NCI-H524 treated with DMSO at 0.1 percent for 48 hours (cell line): ENCODE data around the gene SPACA6.

ENCODE experiments used
- DNase-seq: peaks from one replicate; lab custom pipeline; 2025; lab: John Stamatoyannopoulos, UW

Gene SPACA6

GRCh38 chr19:51706296-51706695 is 13.2 kb downstream of the SPACA6 start:
- no peak for DNase-seq

- no peak for DNase-seq
Observed at GRCh38 chr19:51706885-51707284, 13.8 kb downstream of the SPACA6 start.

- no peak for DNase-seq
Observed at GRCh38 chr19:51708811-51709210, 15.7 kb downstream of the SPACA6 start.

GRCh38 chr19:51709575-51709974 is 16.4 kb downstream of the SPACA6 start:
- DNase-seq = no peak

- no peak for DNase-seq
Observed at GRCh38 chr19:51710163-51710562, 17.0 kb downstream of the SPACA6 start.

- DNase-seq = no peak
Observed at GRCh38 chr19:51711702-51712101, 18.6 kb downstream of the SPACA6 start.

GRCh38 chr19:51712461-51713081 is 19.4 kb downstream of the SPACA6 start:
- DNase-seq = no peak

GRCh38 chr19:51713319-51714285 is 20.5 kb downstream of the SPACA6 start:
- DNase-seq = no peak

GRCh38 chr19:51714848-51715247 is 21.7 kb downstream of the SPACA6 start:
- no peak for DNase-seq

- DNase-seq = no peak
Observed at GRCh38 chr19:51715850-51716249, 22.7 kb downstream of the SPACA6 start.

GRCh38 chr19:51716925-51717324 is 23.8 kb downstream of the SPACA6 start:
- no peak for DNase-seq

GRCh38 chr19:51719251-51719988 is 26.3 kb downstream of the SPACA6 start:
- DNase-seq = no peak

GRCh38 chr19:51721905-51722304 is 28.8 kb downstream of the SPACA6 start:
- DNase-seq = no peak

- no peak for DNase-seq
Observed at GRCh38 chr19:51722492-51722891, 29.4 kb downstream of the SPACA6 start.

GRCh38 chr19:51724543-51724942 is 31.4 kb downstream of the SPACA6 start:
- no peak for DNase-seq

GRCh38 chr19:51726049-51726448 is 32.9 kb downstream of the SPACA6 start:
- DNase-seq = no peak

- no peak for DNase-seq
Observed at GRCh38 chr19:51727349-51727880, 34.3 kb downstream of the SPACA6 start.

- no peak for DNase-seq
Observed at GRCh38 chr19:51729781-51730180, 36.7 kb downstream of the SPACA6 start.

GRCh38 chr19:51733742-51734522 is 40.8 kb downstream of the SPACA6 start:
- DNase-seq = no peak

- DNase-seq = no peak
Observed at GRCh38 chr19:51735759-51736449, 42.8 kb downstream of the SPACA6 start.

GRCh38 chr19:51737389-51737788 is 44.3 kb downstream of the SPACA6 start:
- DNase-seq = no peak
